HL-60 (cell line): ENCODE measurements around the gene IL17RA.

Experiments used
- DNase-seq, 2 experiments: peaks; one replicate each; pipeline ENCODE4 v3.0.0-alpha.2; 2010 to 2020; ENCODE audit warnings: low read depth in 1 of 2, low spot score in 1 of 2
- H3K27ac ChIP-seq: fragments of 250-450 bp; sonication (Bioruptor Pico); replicated peaks from 2 replicates; pipeline ENCODE4 v1.5.1; 2020; ENCODE audit warnings: mild to moderate bottlenecking, moderate library complexity
- H3K27me3 ChIP-seq: fragments of 250-450 bp; sonication (Bioruptor Pico); 2 replicates; pipeline ENCODE4 v1.5.1; 2021; ENCODE audit warnings: mild to moderate bottlenecking, moderate library complexity; ENCODE audit not compliant: insufficient read depth, poor library complexity, severe bottlenecking
- H3K4me3 ChIP-seq: replicated peaks from 2 replicates; pipeline ENCODE4 v1.5.1; 2011; ENCODE audit warnings: mild to moderate bottlenecking, control low read depth, low read length; ENCODE audit not compliant: insufficient read depth
- GABPA ChIP-seq: IDR thresholded peaks from 2 replicates; pipeline ENCODE4 v1.6.1; 2012; ENCODE audit warnings: low read depth
- POLR2AphosphoS5 ChIP-seq: IDR thresholded peaks from 2 replicates; pipeline ENCODE4 v1.6.1; 2012; ENCODE audit warnings: low read depth
- SPI1 ChIP-seq: IDR thresholded peaks from 2 replicates; pipeline ENCODE4 v1.6.1; 2012; ENCODE audit warnings: low read depth, mild to moderate bottlenecking, borderline replicate concordance
- TF ChIP-seq, protein P1 (sequence below): IDR thresholded peaks from 2 replicates; pipeline ENCODE4 v1.6.1; 2012; ENCODE audit warnings: low read depth; ENCODE audit not compliant: insufficient replicate concordance
- TF ChIP-seq, protein P2 (sequence below): IDR thresholded peaks from one replicate; pipeline ENCODE4 v1.5.1; 2011; ENCODE audit warnings: low read length, control low read depth, inconsistent platforms; ENCODE audit not compliant: insufficient read depth

IL17RA gene

DNA sequence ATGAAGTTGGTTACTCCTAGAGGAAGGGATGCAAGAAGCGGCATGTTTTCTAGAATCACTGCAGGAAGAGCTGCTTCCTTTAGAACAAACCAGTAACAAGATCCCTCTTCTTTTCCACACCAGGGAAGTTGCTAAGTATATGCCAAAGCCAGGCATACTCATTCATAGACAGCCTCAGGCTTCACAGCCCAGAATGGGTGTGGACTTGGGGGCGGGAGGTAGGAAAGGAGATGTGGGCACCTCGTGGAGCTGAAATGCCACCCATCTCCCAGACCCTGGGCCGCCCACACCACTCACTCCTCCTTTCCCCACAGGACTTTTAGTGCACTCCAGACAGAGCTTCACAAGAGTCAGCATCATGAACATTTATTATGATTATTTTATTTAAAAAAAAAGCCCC is 52.4 kb downstream of the IL17RA start:
- no peak overlapping the region for H3K27ac ChIP-seq
- TF ChIP-seq, protein P1, sequence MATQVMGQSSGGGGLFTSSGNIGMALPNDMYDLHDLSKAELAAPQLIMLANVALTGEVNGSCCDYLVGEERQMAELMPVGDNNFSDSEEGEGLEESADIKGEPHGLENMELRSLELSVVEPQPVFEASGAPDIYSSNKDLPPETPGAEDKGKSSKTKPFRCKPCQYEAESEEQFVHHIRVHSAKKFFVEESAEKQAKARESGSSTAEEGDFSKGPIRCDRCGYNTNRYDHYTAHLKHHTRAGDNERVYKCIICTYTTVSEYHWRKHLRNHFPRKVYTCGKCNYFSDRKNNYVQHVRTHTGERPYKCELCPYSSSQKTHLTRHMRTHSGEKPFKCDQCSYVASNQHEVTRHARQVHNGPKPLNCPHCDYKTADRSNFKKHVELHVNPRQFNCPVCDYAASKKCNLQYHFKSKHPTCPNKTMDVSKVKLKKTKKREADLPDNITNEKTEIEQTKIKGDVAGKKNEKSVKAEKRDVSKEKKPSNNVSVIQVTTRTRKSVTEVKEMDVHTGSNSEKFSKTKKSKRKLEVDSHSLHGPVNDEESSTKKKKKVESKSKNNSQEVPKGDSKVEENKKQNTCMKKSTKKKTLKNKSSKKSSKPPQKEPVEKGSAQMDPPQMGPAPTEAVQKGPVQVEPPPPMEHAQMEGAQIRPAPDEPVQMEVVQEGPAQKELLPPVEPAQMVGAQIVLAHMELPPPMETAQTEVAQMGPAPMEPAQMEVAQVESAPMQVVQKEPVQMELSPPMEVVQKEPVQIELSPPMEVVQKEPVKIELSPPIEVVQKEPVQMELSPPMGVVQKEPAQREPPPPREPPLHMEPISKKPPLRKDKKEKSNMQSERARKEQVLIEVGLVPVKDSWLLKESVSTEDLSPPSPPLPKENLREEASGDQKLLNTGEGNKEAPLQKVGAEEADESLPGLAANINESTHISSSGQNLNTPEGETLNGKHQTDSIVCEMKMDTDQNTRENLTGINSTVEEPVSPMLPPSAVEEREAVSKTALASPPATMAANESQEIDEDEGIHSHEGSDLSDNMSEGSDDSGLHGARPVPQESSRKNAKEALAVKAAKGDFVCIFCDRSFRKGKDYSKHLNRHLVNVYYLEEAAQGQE: no peak
- TF ChIP-seq SPI1 (no peak), POLR2AphosphoS5 (no peak), GABPA (no peak)
- TF ChIP-seq, protein P2, sequence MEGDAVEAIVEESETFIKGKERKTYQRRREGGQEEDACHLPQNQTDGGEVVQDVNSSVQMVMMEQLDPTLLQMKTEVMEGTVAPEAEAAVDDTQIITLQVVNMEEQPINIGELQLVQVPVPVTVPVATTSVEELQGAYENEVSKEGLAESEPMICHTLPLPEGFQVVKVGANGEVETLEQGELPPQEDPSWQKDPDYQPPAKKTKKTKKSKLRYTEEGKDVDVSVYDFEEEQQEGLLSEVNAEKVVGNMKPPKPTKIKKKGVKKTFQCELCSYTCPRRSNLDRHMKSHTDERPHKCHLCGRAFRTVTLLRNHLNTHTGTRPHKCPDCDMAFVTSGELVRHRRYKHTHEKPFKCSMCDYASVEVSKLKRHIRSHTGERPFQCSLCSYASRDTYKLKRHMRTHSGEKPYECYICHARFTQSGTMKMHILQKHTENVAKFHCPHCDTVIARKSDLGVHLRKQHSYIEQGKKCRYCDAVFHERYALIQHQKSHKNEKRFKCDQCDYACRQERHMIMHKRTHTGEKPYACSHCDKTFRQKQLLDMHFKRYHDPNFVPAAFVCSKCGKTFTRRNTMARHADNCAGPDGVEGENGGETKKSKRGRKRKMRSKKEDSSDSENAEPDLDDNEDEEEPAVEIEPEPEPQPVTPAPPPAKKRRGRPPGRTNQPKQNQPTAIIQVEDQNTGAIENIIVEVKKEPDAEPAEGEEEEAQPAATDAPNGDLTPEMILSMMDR: no peak
- DNase-seq: no peak
- H3K4me3 ChIP-seq: no peak overlapping the region
- no peaks in the 10 kb centered on the region for H3K27me3 ChIP-seq

DNA sequence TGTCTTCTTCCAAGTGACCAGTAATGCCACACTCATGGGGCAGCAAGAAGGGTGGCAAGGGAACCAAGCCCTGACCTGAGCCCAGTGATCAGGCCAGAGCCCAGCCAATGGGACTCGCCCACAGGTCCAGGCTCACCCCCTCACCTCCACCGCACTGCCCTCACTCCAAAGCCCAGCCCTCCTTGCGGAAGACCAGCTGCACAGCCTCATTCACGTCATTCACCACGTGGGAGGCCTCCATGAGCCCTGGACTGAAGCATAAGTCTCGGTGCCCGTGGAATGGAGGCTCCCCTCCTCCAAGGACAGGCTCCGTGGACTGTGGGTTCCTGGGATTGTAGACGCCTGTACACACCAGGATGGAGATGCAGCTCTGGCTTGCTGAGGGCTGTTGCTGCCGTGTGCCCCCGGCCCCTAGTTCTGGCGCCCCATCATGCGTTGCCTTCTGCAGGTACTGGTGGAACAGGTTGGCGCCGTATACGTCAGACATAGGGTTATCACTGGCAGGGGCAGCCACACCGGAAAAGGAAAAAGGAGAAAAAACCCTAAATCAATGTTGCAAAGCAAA is 53.1 kb downstream of the IL17RA start:
- H3K4me3 ChIP-seq: no peak overlapping the region
- DNase-seq: no peak
- TF ChIP-seq, protein P2: no peak
- TF ChIP-seq POLR2AphosphoS5 (no peak), GABPA (no peak), SPI1 (no peak)
- TF ChIP-seq, protein P1: no peak
- H3K27ac ChIP-seq: no peak overlapping the region
- no peaks in the 10 kb centered on the region for H3K27me3 ChIP-seq

DNA sequence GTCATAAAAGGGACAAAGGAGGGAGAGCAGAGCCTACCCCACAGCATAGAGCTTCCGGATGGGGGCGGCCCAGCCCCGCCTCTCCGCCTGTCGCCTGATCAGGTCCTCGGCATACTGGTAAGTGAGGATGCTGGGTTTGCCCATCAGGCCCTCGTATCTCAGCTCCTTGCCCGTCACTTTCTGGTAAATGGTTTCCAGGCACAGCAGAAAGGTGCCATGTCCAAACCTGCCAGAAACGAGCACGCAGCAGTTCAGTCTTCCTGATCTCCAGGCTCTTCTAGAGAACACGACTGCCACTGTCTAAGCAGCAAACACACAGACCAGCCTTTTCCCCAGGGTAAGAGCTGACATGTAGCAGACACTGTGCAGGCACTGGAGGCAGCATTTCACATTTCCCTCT is 53.7 kb downstream of the IL17RA start:
- Histone ChIP-seq H3K27me3 (no peaks in the 10 kb centered on the region), H3K4me3 (no peak overlapping the region), H3K27ac (no peak overlapping the region)
- TF ChIP-seq, protein P2: no peak
- TF ChIP-seq GABPA: no peak
- no peak for TF ChIP-seq POLR2AphosphoS5
- no peak for TF ChIP-seq SPI1
- TF ChIP-seq, protein P1: no peak
- DNase-seq: no peak
